HG02852 (cell line): Measurements from ENCODE around the gene TRABD2B.
"Not testable (repeated sequence)": the region's sequence is repeated elsewhere in the genome, so short reads cannot be mapped to it uniquely, and the experiment has no call there.

Source experiments
- ATAC-seq: cut with Tn5 transposase; IDR thresholded peaks from one replicate; pipeline ENCODE4 v1.9.1; 2021; ENCODE audit warnings: mild to moderate bottlenecking, moderate library complexity; ENCODE audit not compliant: unreplicated experiment

The TRABD2B gene

DNA sequence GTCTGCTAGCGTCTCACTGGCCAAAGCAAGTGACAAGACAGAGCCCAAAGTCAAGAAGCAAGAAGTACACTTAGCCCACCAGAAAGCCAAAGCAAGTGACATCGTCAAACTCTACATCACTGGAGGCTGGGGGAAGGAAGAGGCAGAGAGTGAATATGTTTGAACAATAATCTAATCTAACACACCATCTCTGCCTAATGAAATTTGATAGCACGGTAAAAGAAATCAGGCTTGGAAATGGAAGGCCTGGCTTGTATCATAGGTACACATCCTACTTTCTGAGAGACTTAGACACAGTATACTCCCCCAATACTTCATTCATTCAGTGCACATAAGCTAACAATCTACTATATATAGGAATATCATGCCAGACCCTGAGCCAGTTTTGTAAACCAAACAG lies 26.3 kb downstream of the TRABD2B start:
- ATAC-seq: no peak

DNA sequence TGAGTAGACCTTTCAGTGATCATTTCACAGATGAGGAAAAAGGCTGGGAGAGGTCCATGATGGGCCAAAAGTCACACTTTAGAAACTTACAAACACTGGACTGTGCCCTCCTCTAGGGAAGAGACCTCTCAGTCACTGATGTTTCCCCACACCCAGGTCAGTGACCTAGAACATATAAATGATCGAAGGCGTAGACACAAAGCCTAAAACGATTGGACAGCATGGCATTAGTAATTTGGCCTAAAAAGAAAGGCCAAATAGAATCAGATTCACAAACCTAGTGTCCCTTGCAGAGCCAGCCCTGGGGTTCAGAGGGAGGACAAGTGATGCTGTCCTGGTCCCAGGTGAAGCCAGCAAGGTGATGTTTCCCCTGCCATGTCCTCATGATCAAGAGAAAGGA lies 27.7 kb downstream of the TRABD2B start:
- ATAC-seq: no peak

DNA sequence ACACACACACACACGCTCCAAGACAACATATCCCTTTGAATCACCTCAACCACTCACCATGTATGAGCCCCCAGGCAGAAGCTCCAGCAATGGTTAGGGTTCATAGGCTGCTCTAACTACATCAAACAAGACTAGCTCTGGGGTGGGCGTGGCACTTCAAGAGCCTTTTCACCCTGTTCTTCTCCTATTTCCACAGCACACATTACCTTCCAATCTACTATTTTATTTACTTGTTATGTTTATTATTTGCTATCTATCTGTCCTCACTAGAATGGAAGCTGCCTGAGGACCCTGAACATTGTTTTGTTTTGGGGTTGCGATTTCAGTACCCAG lies 28.7 kb downstream of the TRABD2B start:
- no peak for ATAC-seq

GRCh38 chr1:47967864-47968555 lies 29.2 kb downstream of the TRABD2B start:
- no peak for ATAC-seq

- ATAC-seq: no peak
Observed at GRCh38 chr1:47965816-47966215, 31.4 kb downstream of the TRABD2B start.

DNA sequence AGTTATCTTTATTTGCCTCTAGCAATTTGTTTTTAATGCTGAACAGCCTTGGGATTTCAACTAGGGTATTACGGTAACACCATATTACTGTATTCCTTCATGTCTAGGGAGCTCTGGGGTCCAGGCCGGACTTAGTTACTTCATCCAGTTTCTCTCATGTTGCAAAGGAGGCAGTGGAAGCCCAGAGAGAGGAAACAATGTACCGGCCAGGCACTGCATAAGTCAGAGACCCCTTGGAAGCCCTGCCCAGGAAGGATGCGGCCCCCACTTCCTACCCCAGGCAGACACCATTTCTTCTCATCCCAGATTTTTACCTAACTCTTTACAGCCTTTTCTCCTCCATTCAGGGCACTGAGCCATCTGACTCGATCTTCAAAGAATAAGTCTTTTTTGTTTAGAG lies 32.5 kb downstream of the TRABD2B start:
- no peak for ATAC-seq

GRCh38 chr1:47963568-47964358 lies 33.4 kb downstream of the TRABD2B start:
- ATAC-seq: no peak

GRCh38 chr1:47962750-47963492 lies 34.3 kb downstream of the TRABD2B start:
- no peak for ATAC-seq

- ATAC-seq: not testable (repeated sequence)
Observed at GRCh38 chr1:47961835-47962234, 35.4 kb downstream of the TRABD2B start.

GRCh38 chr1:47956491-47956890 lies 40.7 kb downstream of the TRABD2B start:
- ATAC-seq: not testable (repeated sequence)

- no peak for ATAC-seq
Observed at GRCh38 chr1:47953661-47954060, 43.5 kb downstream of the TRABD2B start.

DNA sequence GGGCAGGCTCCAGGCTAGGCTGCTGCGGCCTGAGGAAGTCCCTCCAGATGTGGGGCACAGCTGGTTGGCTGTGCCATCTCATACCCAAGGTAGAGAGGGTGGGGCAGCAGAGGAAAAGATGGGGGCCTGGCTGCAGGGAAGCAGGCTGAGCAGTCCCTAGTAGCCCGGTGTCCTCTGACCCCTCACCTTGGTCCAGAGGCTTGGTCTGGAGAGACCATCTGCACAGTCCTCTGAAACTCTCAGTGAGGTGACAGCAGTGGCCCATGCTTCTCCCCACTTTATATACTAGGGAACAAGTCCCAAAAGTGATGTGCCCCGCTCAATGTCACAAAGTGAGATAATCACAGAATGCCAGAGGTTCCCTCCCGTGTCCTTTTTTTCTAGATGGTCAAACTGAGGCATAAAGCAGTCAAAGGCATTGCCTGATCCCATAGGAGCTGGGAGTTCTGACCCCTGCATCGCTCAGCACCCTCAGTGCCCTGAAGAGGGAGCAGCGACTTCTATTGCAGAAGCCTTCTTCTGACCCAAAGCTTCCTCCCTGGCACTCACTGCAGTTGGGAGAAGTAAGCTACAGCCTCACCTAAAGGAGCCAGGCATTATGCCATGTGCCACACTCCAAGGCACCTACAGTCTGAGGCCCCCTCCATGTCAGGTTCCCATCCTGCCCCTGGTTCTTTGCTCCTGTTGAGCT lies 45.5 kb downstream of the TRABD2B start:
- ATAC-seq: no peak

DNA sequence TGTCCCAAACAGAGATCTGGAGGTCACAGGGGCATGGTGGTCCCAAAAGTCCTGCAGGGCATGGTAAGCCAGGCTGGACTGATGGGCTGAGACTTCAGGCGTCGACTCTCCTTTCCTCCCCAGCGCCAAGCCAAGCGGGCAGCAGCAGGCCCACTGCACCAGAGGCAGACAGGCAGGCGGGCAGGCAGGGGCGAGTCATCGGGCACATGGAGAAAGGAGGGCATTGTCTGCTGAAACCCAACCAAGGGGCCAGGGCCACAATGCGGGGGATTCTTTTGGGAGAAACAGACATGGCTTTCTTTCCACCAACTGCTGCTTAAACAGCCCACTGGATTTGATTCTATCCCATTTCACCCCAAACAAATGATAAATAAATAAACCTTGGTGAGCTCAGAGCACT lies 46.2 kb downstream of the TRABD2B start:
- ATAC-seq: no peak

GRCh38 chr1:47950471-47950870 lies 46.7 kb downstream of the TRABD2B start:
- no peak for ATAC-seq

- no peak for ATAC-seq
Observed at GRCh38 chr1:47948126-47948525, 49.1 kb downstream of the TRABD2B start.

DNA sequence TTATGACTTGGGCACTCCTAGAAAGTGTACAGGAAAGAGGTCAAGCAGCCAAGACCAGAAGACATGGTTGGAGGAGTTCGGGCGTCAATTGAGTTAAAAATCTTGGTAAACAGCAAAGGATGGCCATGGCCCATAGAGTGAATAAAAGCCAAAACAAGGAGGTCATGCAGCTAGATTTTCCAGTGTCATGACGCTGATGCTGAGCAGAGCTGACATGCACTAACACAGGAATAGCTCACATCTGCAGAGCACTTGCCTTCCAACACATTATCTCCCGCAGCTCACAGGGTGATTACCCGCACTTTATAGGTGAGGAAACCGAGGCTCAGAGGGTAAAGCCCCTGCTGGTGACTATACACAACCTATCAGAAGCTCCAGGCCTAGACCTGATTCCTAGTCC lies 49.7 kb downstream of the TRABD2B start:
- ATAC-seq: no peak

DNA sequence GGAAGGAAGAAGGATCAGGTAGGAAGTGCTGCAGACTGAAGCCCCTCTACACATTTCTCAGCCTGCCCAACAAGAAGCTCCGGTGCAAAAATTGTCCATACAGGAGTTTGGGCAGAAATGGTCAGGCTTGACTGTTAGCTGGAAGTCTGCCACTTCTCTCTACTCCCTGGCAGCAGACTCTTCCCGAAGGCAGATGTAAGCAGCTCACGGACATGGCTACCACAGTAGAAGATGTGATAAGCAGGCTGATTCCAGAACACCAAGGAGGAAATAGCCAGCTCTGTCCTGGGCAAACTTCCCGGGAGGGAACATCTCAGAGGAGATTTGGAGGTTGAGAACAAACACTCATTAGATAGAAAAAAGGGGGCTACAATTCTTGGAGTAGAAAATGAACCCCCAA lies 52.6 kb downstream of the TRABD2B start:
- ATAC-seq: no peak

DNA sequence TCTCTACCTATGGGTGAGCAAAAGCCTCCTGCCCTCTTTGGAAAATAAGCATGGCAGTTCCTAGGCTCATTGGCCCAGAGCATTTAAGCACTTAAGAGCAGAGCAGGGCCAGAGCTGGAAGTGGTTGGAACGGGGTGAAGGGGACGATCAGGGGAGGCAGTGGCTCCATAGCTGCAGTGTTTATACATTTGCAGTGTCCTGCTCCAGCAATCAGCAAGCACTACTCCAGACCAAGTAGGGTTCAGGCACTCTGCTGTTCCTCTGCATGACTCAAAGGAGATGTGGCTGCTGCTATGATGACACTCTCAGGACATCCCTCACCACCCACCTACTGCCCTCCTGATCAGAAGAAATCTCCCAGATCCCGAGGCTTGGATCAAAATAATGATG lies 55.0 kb downstream of the TRABD2B start:
- no peak for ATAC-seq

DNA sequence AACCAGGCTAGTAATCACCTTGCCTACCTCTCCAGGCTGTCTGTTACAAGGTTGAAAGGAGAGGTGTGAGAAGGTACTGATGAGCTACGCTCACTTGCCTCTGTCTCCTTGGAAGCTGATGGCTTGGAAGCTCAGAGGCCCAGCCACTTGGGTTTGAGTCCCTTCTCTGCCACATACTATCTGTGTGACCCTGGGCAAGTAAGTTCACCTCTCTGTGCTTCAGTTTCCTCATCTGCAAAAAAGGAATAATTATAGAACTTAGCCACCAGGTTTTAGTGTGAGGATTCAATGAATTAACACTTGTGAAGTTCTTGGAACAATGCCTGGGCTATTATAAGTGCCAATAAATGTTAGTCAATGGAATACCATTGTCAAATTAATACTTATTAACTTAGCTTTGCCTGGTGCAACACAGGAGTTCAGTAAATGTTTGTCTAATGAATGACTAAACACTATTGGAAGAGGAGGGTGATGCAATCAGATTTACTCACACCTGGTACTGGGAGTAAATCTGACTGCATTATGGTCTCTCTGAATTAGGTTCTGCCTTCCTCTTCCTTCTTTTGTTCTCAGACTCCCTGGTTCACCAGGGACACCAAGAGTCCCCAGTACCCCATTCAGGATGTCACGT lies 55.5 kb downstream of the TRABD2B start:
- no peak for ATAC-seq

DNA sequence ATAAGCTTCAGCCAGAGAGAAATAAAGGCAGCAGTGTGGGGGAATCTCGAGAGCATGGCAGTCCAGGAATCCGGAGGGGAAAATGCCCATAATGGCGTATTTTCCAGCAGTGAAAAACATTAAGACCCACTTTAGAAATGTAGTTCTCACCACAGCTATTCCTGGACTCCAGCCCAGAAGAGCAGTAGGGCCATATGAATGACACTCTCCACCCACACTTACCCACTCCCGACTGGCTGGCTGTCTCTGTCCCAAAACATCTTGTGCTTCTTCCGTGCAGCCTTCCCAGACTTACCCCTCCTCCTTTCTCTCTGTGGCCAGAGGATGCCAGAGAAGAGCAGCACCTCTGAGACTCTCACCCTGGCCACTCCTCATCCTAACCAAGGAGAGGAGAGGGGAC lies 56.4 kb downstream of the TRABD2B start:
- ATAC-seq: no peak

DNA sequence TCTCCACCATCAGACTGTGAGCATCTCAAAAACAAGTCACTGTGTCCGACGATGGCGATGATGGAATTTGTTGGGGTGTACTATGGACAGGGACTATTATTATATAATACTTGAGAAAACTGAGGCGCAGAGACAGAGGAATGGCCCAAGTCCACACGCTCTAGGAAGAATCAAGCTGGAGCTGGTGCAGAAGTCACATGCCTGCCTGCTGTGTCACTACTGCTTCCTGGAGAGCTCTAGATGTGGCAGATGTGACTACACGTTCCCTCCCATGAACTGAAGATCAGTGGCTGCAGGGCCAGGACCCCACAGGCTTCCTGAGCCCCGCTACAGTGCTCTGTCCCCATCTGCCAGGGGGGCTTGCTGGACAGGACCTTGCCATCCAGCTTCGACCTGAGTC lies 56.9 kb downstream of the TRABD2B start:
- no peak for ATAC-seq
